ENCODE measurements around the gene VTI1A. TPM values are rescaled to one million over a fixed set of nuclear protein-coding genes. Genes with fewer than 3 reads are reported as not detected.

The VTI1A gene
- total RNA-seq, 1 experiment from 2014 or later = 22.0 TPM

DNA sequence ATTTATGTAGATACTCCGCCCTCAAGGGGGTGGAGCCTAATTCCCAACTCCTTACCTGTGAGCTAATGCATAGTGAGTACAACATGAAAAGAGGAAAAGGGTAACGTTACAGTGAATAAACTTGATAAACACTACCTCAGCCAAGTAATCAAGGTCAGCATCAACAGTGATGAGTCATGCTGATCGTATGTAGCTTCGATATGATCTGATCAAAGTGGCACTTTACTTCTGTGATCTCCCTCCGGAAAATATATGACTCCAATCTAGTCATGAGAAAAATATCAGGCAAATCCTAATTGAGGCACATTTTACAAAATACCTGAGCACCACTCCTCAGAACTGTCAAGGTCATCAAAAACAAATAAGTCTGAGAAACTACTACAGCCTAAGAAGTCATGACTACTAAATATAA, 70.4 kb downstream of the VTI1A start:
- no peaks in the 10 kb centered on the region for H4K20me1 ChIP-seq (ENCODE audit: control insufficient read depth, insufficient read depth, insufficient read length)
- TF ChIP-seq, protein P1, sequence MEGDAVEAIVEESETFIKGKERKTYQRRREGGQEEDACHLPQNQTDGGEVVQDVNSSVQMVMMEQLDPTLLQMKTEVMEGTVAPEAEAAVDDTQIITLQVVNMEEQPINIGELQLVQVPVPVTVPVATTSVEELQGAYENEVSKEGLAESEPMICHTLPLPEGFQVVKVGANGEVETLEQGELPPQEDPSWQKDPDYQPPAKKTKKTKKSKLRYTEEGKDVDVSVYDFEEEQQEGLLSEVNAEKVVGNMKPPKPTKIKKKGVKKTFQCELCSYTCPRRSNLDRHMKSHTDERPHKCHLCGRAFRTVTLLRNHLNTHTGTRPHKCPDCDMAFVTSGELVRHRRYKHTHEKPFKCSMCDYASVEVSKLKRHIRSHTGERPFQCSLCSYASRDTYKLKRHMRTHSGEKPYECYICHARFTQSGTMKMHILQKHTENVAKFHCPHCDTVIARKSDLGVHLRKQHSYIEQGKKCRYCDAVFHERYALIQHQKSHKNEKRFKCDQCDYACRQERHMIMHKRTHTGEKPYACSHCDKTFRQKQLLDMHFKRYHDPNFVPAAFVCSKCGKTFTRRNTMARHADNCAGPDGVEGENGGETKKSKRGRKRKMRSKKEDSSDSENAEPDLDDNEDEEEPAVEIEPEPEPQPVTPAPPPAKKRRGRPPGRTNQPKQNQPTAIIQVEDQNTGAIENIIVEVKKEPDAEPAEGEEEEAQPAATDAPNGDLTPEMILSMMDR (conservative IDR thresholded peaks at IDR 0.05) = no peak
- H3K4me2 ChIP-seq (ENCODE audit: insufficient read depth, insufficient read length, low read length) = no peak overlapping the region
- H3K27me3 ChIP-seq (ENCODE audit: insufficient read depth, low read length) = no peaks in the 10 kb centered on the region
- H2BK20ac ChIP-seq (ENCODE audit: low read depth, low read length, poor library complexity, severe bottlenecking) = no peak overlapping the region
- H4K8ac ChIP-seq (replicated peaks; ENCODE audit: insufficient read length, low read depth, low read length) = no peak overlapping the region
- no peak overlapping the region for H3K14ac ChIP-seq (ENCODE audit: insufficient read depth, low read length)
- no peak overlapping the region for H2BK15ac ChIP-seq (ENCODE audit: low read depth, low read length)
- H3K56ac ChIP-seq (ENCODE audit: insufficient read length, low read depth, low read length) = no peak overlapping the region
- no peak overlapping the region for H2BK12ac ChIP-seq (ENCODE audit: insufficient read length, low read depth, low read length)
- no peaks in the 10 kb centered on the region for H3K27me3 Mint-ChIP-seq (ENCODE audit: low read depth)
- H2AFZ ChIP-seq (ENCODE audit: low read length) = no peak overlapping the region
- no peak overlapping the region for H2BK5ac ChIP-seq (ENCODE audit: insufficient read length, low read length)
- no CpG with 5 or more reads among the region's 5 CpGs for WGBS (ENCODE audit: extremely low coverage, insufficient read length, low lambda C conversion rate)
- no peaks in the 10 kb centered on the region for H3K9me3 Mint-ChIP-seq
- no peak overlapping the region for H3K23ac ChIP-seq (ENCODE audit: insufficient read length, low read depth, low read length)
- no peaks in the 10 kb centered on the region for H3K79me2 ChIP-seq (ENCODE audit: insufficient read depth, low read length)
- H3K9ac ChIP-seq (ENCODE audit: extremely low read depth, insufficient read length, low read length) = no peak overlapping the region
- no peak overlapping the region for H3K18ac ChIP-seq (ENCODE audit: insufficient read length, low read depth, low read length)
- no peak overlapping the region for H2BK120ac ChIP-seq (ENCODE audit: low read depth, low read length, poor library complexity, severe bottlenecking)
- no peak overlapping the region for H4K91ac ChIP-seq (ENCODE audit: insufficient read length, low read depth, low read length)
- no peaks in the 10 kb centered on the region for H3K36me3 Mint-ChIP-seq (ENCODE audit: insufficient read depth in 1 of 3, low read depth in 3 of 3)
- no peak overlapping the region for H3K27ac ChIP-seq (ENCODE audit: insufficient read length, low read depth, low read length)
- no peak overlapping the region for H4K5ac ChIP-seq (ENCODE audit: insufficient read length, low read depth, low read length)
- no peaks in the 10 kb centered on the region for H3K79me1 ChIP-seq (ENCODE audit: insufficient read depth, low read depth, low read length, poor library complexity, severe bottlenecking)
- no peak overlapping the region for H3K4me3 Mint-ChIP-seq
- H3K4me1 Mint-ChIP-seq = no peaks in the 10 kb centered on the region
- no peak for DNase-seq
- no peaks in the 10 kb centered on the region for H3K9me3 ChIP-seq (ENCODE audit: control insufficient read depth, low read depth, low read length)
- no peaks in the 10 kb centered on the region for H3K23me2 ChIP-seq (ENCODE audit: insufficient read length, low read depth, low read length, poor library complexity, severe bottlenecking)
- H3K4ac ChIP-seq (ENCODE audit: low read depth, low read length) = no peak overlapping the region
- H3K27ac Mint-ChIP-seq = no peak overlapping the region
- H3K4me1 ChIP-seq (ENCODE audit: insufficient read depth, low read length) = no peaks in the 10 kb centered on the region
- no peak overlapping the region for H3T11ph ChIP-seq (ENCODE audit: low read length)
- no peak overlapping the region for H2AK5ac ChIP-seq (ENCODE audit: insufficient read length, low read length)

All from H9 (cell line).